IMR-90 (cell line): ENCODE data around the gene DEPDC5.

ENCODE experiments used
- CTCF ChIP-seq: conservative IDR thresholded peaks from 2 replicates; pipeline ENCODE4 v1.5.1; 2012; ENCODE audit warnings: mild to moderate bottlenecking, low read depth, low read length, improper control_type of control experiment
- FOS ChIP-seq: fragments of 150-350 bp; IDR thresholded peaks from 2 replicates; pipeline ENCODE4 v1.6.1; 2016; ENCODE audit warnings: low read depth, low read length
- MXI1 ChIP-seq: IDR thresholded peaks from 2 replicates; pipeline ENCODE4 v1.6.1; 2012; ENCODE audit warnings: low read depth, mild to moderate bottlenecking, low read length, moderate library complexity, borderline replicate concordance
- POLR2A ChIP-seq: IDR thresholded peaks from 2 replicates; pipeline ENCODE4 v1.6.1; 2012; ENCODE audit warnings: mild to moderate bottlenecking, low read depth, low read length
- RFX5 ChIP-seq: IDR thresholded peaks from 2 replicates; pipeline ENCODE4 v1.8.0; 2012; ENCODE audit warnings: low read depth, mild to moderate bottlenecking, low read length, moderate library complexity
- SMC3 ChIP-seq: fragments of 150-350 bp; IDR thresholded peaks from 2 replicates; pipeline ENCODE4 v1.6.1; 2016; ENCODE audit warnings: low read depth, mild to moderate bottlenecking, antibody characterized with exemption, low read length, moderate library complexity

- TF ChIP-seq CTCF: no peak
- TF ChIP-seq SMC3: no peak
- TF ChIP-seq POLR2A: no peak
- TF ChIP-seq RFX5: no peak
- TF ChIP-seq MXI1: no peak
- TF ChIP-seq FOS: no peak
Measured at GRCh38 chr22:31892080-31892433, 138.2 kb downstream of the DEPDC5 start.
